T-helper 17 cell (primary cell): ENCODE measurements around the gene MRPS6. TPM values are rescaled to one million over a fixed set of nuclear protein-coding genes. Genes with fewer than 3 reads are reported as not detected.

Source experiments
- ATAC-seq: fragments of 150-1000 bp; cut with Tn5 transposase; 2 replicates; pipeline ENCODE4 v1.10.0; 2021; ENCODE audit warnings: mild to moderate bottlenecking, moderate library complexity
- DNase-seq, 3 donors: peaks; one replicate each; pipeline versions ENCODE4 v3.0.0 to v3.0.0-alpha.2; 2020 to 2021
- H3K9me3 ChIP-seq: one replicate; pipeline ENCODE4 v1.7.0; 2013; ENCODE audit warnings: low read length, mild to moderate bottlenecking; ENCODE audit not compliant: control insufficient read depth, poor library complexity, severe bottlenecking
- H3K27ac Mint-ChIP-seq: one replicate; pipeline ENCODE4 v1.8.0; 2022; ENCODE audit warnings: mild to moderate bottlenecking, moderate library complexity, mixed read lengths
- H3K27me3 Mint-ChIP-seq: one replicate; pipeline ENCODE4 v1.8.0; 2022; ENCODE audit warnings: mixed read lengths
- H3K36me3 Mint-ChIP-seq: one replicate; pipeline ENCODE4 v1.8.0; 2022; ENCODE audit warnings: low read depth, mixed read lengths
- H3K4me1 Mint-ChIP-seq: one replicate; pipeline ENCODE4 v1.8.0; 2022; ENCODE audit warnings: mild to moderate bottlenecking, mixed read lengths
- H3K4me3 Mint-ChIP-seq: one replicate; pipeline ENCODE4 v1.8.0; 2022; ENCODE audit warnings: mild to moderate bottlenecking, moderate library complexity, mixed read lengths
- total RNA-seq, 4 donors: library from RNA in 2 of 4; stranded (reverse) in 2 of 4; gene quantifications; one replicate each; pipeline ENCODE4 v1.2.3 and lab custom pipeline; 2022 to 2026

The MRPS6 gene
- total RNA-seq, 2 donors from 2014 or later = 21.0 to 26.5 TPM

DNA sequence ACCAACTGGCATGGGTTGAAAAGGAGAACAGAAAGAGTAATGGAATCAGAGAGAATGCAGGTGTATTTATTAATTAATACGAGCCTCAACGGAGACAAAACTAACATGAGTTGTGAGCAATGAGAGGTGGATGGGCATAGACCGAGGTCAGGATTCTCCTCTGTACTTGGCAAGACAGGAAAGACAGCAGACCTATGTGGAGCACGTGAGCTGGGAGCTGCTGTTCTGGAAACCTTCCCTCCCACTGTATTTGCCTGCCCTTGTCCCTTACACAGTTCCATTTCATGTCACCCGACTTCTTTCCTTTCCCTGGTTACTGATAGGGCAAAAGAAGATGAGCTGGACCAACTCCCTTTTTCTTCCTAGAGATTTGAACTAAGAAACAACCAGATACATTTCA is 110.9 kb downstream of the MRPS6 start:
- H3K27me3 Mint-ChIP-seq = no peaks in the 10 kb centered on the region
- no peak overlapping the region for H3K27ac Mint-ChIP-seq
- H3K36me3 Mint-ChIP-seq = no peaks in the 10 kb centered on the region
- no peak overlapping the region for H3K4me3 Mint-ChIP-seq
- no peaks in the 10 kb centered on the region for H3K9me3 ChIP-seq
- H3K4me1 Mint-ChIP-seq = no peaks in the 10 kb centered on the region
- DNase-seq = no peak
- no peak for ATAC-seq

DNA sequence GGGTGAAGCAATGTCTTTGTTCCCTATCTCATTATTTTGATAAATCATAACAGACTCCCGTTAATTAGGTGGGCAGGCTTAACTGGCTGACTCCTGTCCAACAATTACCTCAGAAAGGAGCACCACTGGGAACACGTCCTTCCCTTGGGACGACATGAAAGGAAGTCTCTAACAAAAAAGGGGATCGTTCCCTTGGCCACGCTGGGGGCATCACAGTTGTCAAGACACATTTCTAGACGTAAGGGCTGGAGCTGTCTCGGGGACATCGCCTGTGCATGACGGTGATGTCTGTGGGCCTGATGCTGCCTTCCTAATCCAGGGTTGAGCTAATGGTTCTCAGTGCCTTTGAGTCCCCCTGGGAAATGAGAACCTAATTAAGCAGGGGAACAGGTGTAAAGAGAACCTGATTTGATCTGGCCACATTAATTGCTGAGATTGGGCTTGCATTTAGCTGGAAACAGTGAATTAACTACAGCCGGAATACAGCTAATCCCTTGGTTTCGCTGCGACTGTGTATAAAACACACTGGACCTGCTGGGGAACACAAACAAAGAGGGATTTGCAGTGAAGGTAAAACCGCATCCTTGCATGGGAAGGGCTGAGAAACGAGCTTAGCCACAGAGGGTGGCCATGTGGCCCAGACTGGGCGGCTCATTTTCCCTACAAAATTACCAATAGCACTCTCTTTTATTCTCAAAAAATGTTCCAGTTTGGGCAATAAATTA is 111.8 kb downstream of the MRPS6 start:
- no peaks in the 10 kb centered on the region for H3K4me1 Mint-ChIP-seq
- no peaks in the 10 kb centered on the region for H3K9me3 ChIP-seq
- H3K27me3 Mint-ChIP-seq = no peaks in the 10 kb centered on the region
- H3K4me3 Mint-ChIP-seq = no peak overlapping the region
- DNase-seq (no peak), ATAC-seq (no peak)
- no peak overlapping the region for H3K27ac Mint-ChIP-seq
- no peaks in the 10 kb centered on the region for H3K36me3 Mint-ChIP-seq

DNA sequence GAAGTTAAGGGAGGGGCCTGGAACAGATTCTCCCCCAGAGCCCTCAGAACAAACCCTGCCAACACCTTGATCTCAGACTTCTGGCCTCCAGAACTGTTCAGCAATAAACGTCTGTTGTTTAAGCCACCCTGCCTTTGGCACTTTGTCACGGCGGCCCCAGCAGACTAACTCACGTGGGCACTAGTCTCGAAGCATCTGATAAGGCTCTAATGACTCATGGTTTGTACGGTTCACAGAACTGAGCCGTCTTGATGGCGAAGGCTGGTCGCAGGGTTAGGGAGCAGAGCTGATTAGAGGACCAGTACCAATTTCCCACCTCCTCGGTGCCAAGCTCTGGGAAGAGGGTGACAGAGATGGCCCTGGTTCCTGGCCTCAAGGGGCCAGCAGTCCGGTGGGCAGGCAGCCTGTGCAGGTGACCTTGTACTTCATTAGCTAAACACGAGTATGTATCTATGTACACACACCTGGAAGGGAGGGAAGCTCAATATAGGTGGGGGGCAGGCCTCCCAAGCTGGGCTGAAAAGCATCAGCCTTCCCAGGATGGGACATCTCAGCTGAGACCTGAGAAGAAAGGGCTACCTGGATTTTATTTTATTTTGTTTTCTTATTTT is 112.8 kb downstream of the MRPS6 start:
- no peak for DNase-seq

DNA sequence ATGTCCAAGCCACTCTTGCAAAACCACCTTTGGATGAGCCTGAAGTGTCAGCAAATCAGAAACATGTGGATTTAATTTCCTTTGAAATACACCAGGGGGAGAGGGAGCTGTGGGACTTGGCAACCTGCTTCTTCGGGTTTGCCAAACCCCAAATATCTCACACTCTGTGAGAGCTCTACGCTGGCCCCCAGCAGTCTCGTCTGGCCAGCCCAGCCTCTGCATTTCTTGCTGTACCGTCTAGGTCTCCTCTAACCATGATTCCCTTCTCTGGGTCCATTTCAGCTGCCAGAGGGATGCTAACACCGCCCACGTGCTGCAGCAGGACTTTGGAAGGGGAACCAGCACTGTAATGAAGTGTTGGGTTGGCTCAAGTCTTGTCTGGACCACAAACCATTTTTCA is 114.6 kb downstream of the MRPS6 start:
- no peaks in the 10 kb centered on the region for H3K9me3 ChIP-seq
- DNase-seq (no peak), ATAC-seq (no peak)
- Mint-ChIP-seq H3K4me1 (no peaks in the 10 kb centered on the region), H3K27me3 (no peaks in the 10 kb centered on the region), H3K27ac (no peak overlapping the region), H3K36me3 (no peaks in the 10 kb centered on the region), H3K4me3 (no peak overlapping the region)

More for the DNA sequence above, 112.8 kb downstream of the MRPS6 start:
- H3K27me3 Mint-ChIP-seq = no peaks in the 10 kb centered on the region
- no peak for ATAC-seq
- H3K36me3 Mint-ChIP-seq = no peaks in the 10 kb centered on the region
- H3K4me1 Mint-ChIP-seq = no peaks in the 10 kb centered on the region
- no peaks in the 10 kb centered on the region for H3K9me3 ChIP-seq
- H3K27ac Mint-ChIP-seq = no peak overlapping the region
- no peak overlapping the region for H3K4me3 Mint-ChIP-seq

DNA sequence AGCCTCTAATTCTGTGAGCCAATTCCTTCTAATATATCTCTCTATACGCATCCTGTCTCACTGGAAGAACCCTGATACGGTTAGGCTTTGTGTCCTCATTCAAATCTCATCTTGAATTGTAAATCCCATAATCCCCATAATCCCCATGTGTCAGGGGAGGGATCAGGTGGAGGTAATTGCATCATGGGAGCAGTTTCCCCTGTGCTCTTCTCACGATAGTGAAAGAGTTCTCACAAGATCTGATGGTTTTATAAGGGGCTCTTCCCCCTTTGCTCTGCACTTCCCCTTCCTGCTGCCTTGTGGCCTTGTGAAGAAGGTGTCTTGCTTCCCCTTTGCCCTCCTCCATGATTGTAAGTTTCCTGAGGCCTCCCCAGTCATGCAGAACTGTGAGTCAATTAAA is 116.1 kb downstream of the MRPS6 start:
- H3K9me3 ChIP-seq = no peaks in the 10 kb centered on the region
- no peaks in the 10 kb centered on the region for H3K36me3 Mint-ChIP-seq
- no peak for ATAC-seq
- H3K27ac Mint-ChIP-seq = no peak overlapping the region
- no peak overlapping the region for H3K4me3 Mint-ChIP-seq
- no peaks in the 10 kb centered on the region for H3K4me1 Mint-ChIP-seq
- DNase-seq = no peak
- no peaks in the 10 kb centered on the region for H3K27me3 Mint-ChIP-seq

DNA sequence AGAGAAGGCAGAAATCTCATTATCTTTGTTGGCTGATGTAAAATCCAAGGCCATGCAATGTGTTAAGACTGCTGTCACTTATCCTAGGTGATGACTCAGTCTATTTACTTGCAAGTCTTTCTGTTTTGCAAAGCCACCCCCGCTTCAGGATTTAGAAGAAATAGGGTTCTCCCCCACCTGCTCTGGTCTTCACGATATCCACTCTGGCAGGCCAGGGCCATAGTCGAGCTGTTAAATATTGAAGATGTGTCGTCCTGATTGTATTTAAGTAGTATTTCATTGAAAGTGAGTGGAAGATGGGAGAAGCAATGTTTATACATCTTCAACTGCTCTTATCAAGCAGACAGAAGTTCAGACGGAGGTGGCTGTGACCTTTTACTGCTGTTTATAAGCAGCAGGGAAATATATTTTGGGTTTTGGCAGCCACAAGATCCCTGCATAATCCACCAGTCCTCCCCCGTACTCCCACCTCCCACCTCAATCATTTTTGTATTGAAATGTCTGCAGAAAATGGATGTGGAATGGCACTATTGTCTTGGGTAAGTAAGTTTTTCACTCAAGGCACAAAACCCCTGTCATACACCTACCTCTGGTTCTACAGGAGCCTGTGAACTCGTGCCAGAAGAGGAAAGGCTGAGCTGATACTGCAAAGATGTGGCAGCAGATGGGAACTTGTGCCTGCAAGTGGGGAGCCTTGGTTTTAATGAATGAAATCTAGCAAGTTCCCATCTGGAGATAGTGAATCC is 117.4 kb downstream of the MRPS6 start:
- ATAC-seq = no peak
- no peaks in the 10 kb centered on the region for H3K4me1 Mint-ChIP-seq
- H3K36me3 Mint-ChIP-seq = no peaks in the 10 kb centered on the region
- H3K4me3 Mint-ChIP-seq = no peak overlapping the region
- H3K9me3 ChIP-seq = no peaks in the 10 kb centered on the region
- no peak for DNase-seq
- no peak overlapping the region for H3K27ac Mint-ChIP-seq
- no peaks in the 10 kb centered on the region for H3K27me3 Mint-ChIP-seq

DNA sequence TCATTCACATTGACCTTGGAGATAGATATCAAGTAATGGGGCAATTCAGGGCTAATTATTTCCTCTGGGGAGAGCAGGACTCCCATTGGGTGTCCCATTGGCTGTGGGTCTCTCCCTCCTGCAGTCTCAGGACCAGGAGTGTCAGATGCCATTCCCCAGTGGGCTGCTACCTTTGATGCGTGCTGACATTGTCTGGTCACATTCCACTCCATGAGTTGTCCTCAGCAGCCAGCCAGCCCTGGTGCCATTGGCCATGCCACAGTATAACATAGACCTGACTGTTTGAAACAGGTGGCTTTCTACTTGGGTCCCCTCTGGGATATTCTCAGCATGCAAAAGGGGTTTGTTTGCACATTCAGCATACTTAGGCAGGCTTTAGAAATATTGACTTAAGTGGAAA is 118.5 kb downstream of the MRPS6 start:
- H3K4me3 Mint-ChIP-seq = no peak overlapping the region
- no peak for ATAC-seq
- H3K36me3 Mint-ChIP-seq = no peaks in the 10 kb centered on the region
- H3K27me3 Mint-ChIP-seq = no peaks in the 10 kb centered on the region
- no peaks in the 10 kb centered on the region for H3K4me1 Mint-ChIP-seq
- no peak overlapping the region for H3K27ac Mint-ChIP-seq
- no peaks in the 10 kb centered on the region for H3K9me3 ChIP-seq
- no peak for DNase-seq

Other genes with a start within 250 kb of the MRPS6 start
- 100 to 1,000 TPM; 113 to 116 TPM for gene ATP5PO, start 157.8 kb upstream of the MRPS6 start, total RNA-seq
- gene SLC5A3, start within 50 bp of the MRPS6 start, total RNA-seq = 1 to 10 TPM; 5.5 to 7.7 TPM